ES-I3 (cell line): Measurements from ENCODE around the gene XAB2.
"Not testable (repeated sequence)": the region's sequence is repeated elsewhere in the genome, so short reads cannot be mapped to it uniquely, and the experiment has no call there.

Experiments used
- H3K36me3 ChIP-seq: 2 replicates; pipeline ENCODE4 v1.6.1; 2013; ENCODE audit warnings: mild to moderate bottlenecking, low read length, control low read depth, moderate library complexity; ENCODE audit not compliant: insufficient read depth
- H3K4me1 ChIP-seq: 2 replicates; pipeline ENCODE4 v1.6.1; 2013; ENCODE audit warnings: mild to moderate bottlenecking, control low read depth, low read length; ENCODE audit not compliant: insufficient read depth
- H3K9ac ChIP-seq: 2 replicates; pipeline ENCODE4 v1.6.1; 2013; ENCODE audit warnings: low read depth, mild to moderate bottlenecking, low read length, moderate library complexity
- H3K9me3 ChIP-seq: 2 replicates; pipeline ENCODE4 v1.6.1; 2013; ENCODE audit warnings: mild to moderate bottlenecking, low read length, moderate library complexity; ENCODE audit not compliant: control insufficient read depth, insufficient read depth

Gene XAB2

DNA sequence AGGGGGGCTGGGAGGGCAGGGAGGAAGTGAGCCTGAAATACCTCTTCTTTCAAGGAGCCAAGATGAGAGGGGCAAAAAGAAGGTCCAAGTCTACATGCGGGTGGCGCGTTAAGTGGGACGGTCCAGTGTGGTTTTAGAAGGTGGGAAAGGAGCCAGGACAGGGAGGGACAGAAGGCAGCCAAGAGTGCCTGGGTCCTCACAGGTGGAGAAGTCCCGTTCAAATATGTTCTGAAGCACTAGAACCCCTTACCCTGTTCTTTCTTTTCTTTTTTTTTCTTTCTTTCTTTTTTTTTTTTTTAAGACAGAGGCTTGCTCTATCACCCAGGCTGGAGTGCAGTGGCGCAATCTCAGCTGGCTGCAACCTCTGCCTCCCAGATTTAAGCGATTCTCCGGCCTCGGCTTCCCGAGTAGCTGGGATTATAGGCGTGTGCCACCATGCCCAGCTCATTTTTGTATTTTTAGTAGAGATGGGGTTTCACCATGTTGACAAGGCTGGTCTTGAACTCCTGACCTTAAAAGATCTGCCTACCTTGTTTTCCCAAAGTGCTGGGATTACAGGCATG lies 26.3 kb downstream of the XAB2 start:
- H3K9ac ChIP-seq, result no peak overlapping the region
- H3K36me3 ChIP-seq, result no peaks in the 10 kb centered on the region
- no peaks in the 10 kb centered on the region for H3K9me3 ChIP-seq
- H3K4me1 ChIP-seq, result peaks cover 4% of the 10 kb centered on the region; the same call in 1 of the 2 replicates

- H3K36me3 ChIP-seq, result no peaks in the 10 kb centered on the region
- H3K9ac ChIP-seq, result no peak overlapping the region
- H3K4me1 ChIP-seq, result peaks cover 8% of the 10 kb centered on the region; the same call in 1 of the 2 replicates
These were observed 27.0 kb downstream of the XAB2 start for GRCh38 chr19:7602240-7602934.

DNA sequence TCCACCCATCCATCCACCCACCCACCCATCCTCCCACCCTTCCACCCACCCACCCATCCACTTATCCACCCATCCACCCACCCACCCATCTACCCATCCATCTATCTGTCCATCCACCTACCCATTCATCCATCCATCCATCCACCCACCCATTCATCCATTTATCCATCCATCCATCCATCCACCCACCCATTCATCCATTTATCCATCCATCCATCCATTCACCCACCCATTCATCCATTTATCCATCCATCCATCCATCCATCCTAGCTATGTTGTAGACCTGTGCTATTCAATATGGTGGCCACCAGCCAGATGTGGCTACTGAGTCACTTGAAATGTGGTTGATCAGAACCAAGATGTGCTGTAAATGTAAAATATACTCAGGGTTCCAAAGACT lies 28.6 kb downstream of the XAB2 start:
- Histone ChIP-seq H3K9me3 (no peaks in the 10 kb centered on the region), H3K4me1 (peaks cover 12% of the 10 kb centered on the region; the same call in 1 of the 2 replicates), H3K36me3 (no peaks in the 10 kb centered on the region), H3K9ac (no peak overlapping the region)

More at GRCh38 chr19:7602240-7602934, 27.0 kb downstream of the XAB2 start:
- no peaks in the 10 kb centered on the region for H3K9me3 ChIP-seq

- no peak overlapping the region for H3K9ac ChIP-seq
These were observed 31.2 kb downstream of the XAB2 start for GRCh38 chr19:7598180-7598579.

DNA sequence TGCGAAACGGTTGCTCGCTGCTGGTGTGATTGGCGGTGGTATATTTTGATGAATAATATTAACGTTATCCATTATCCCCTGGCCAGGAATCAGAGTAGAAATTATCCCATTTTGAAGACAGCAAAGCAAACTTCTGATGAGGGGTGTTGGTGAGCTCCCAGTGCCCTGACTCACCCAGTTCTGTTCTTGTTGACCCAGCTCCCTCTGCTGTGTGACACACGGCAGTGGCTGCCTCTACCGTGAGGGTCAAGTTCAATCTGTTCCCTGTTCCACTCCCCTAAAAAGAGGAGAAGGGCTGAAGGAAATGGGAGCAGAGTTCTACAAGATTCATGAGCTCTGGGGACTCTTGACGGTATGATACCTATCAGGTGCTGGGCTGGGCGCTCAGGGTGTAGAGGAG lies 31.7 kb downstream of the XAB2 start:
- Histone ChIP-seq H3K9me3 (no peaks in the 10 kb centered on the region), H3K9ac (no peak overlapping the region), H3K4me1 (peaks cover 12% of the 10 kb centered on the region; the same call in 1 of the 2 replicates), H3K36me3 (no peaks in the 10 kb centered on the region)

More at GRCh38 chr19:7598180-7598579, 31.2 kb downstream of the XAB2 start:
- H3K4me1 ChIP-seq, result peaks cover 12% of the 10 kb centered on the region; the same call in 1 of the 2 replicates
- no peaks in the 10 kb centered on the region for H3K36me3 ChIP-seq
- H3K9me3 ChIP-seq, result no peaks in the 10 kb centered on the region

GRCh38 chr19:7596211-7596937 lies 33.0 kb downstream of the XAB2 start:
- Histone ChIP-seq H3K9me3 (no peaks in the 10 kb centered on the region), H3K9ac (peak overlapping the region; percentile 60), H3K4me1 (peaks cover 9% of the 10 kb centered on the region; the same call in 1 of the 2 replicates), H3K36me3 (no peaks in the 10 kb centered on the region)

DNA sequence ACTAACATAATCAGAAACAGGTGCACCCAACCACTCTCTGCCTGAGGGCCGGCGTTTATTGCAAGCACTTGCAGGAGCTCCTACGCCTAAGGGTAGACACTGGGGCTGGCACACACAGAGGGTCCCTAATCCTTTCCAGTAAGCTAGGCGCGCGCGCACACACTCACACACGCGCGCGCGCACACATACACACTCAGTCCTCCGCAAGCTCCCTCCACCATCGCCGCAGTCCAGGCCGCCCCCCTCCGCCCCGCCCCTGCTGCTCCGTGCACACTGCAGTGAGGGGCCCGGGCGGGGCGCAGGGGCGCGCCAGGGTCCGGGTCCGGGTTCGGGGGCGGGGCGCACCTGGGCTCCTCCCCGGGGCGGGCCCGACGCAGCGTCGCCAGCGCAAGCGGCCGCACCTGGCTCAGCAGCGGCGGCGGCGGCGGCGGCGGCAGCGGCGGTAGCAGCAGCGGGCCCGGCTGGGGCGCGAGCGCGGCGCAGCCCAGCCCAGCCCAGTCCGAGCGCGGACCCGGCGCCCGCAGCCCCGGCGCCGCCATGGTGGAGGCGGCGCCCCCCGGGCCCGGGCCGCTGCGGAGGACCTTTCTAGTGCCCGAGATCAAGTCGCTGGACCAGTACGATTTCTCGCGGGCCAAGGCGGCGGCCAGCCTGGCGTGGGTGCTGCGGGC lies 33.7 kb downstream of the XAB2 start, which contains the start of gene CAMSAP3:
Gene CAMSAP3 (plus strand): TSS at position 398 of the 668 bp plus-strand sequence. CDS start 140 bp downstream, at position 538.
- Histone ChIP-seq H3K9me3 (no peaks in the 10 kb centered on the region), H3K36me3 (no peaks in the 10 kb centered on the region), H3K4me1 (peaks cover 9% of the 10 kb centered on the region; the same call in 1 of the 2 replicates), H3K9ac (peak within 1 kb of the TSS; percentile 60)

- Histone ChIP-seq H3K4me1 (no peaks in the 10 kb centered on the region), H3K36me3 (no peaks in the 10 kb centered on the region), H3K9me3 (no peaks in the 10 kb centered on the region), H3K9ac (no peak overlapping the region)
These were observed 39.1 kb downstream of the XAB2 start for GRCh38 chr19:7590256-7590655.

- Histone ChIP-seq H3K9me3 (no peaks in the 10 kb centered on the region), H3K4me1 (no peaks in the 10 kb centered on the region), H3K9ac (no peak overlapping the region), H3K36me3 (no peaks in the 10 kb centered on the region)
These were observed 39.5 kb downstream of the XAB2 start for GRCh38 chr19:7589822-7590221.

DNA sequence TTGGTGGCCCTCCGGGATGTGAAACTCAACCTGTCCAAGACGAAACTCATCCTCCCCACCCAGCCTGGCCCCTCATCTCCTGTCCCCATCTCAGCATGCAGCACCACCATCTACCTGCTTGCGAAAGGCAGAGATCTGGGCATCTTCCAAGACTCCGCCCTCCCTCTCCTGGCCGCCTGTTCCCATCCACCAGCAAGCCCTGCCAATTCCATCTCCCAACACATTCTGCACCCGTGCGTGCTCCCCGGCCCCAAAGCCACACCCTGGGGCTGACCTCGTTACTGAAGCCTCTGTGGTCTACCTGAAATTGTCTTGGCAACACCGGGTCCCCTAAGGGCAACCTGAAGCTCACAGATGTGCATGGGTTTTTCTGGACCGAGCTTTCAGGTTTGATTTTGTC lies 46.9 kb downstream of the XAB2 start:
- Histone ChIP-seq H3K4me1 (no peaks in the 10 kb centered on the region), H3K36me3 (no peaks in the 10 kb centered on the region), H3K9me3 (no peaks in the 10 kb centered on the region), H3K9ac (no peak overlapping the region)

DNA sequence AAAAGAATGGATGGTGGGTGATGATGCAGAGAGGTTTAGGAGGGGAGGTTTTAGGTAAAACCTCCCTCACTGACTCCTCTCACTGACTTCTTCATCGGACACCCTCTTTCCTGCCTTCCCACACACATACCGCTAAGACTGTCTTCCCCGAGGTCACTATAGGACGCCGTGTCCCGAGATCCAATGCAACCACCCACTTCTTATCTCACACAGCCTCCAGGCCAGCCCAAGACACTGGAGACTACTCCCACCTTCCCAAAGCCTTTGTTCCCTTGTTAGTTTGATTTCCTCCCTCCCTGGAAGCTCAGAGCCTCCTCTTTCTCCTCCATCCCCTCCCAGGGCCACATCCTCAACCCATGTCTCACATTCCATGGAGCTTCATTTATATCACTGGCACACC lies 50.2 kb downstream of the XAB2 start:
- no peaks in the 10 kb centered on the region for H3K9me3 ChIP-seq
- no peaks in the 10 kb centered on the region for H3K36me3 ChIP-seq
- H3K4me1 ChIP-seq, result no peaks in the 10 kb centered on the region
- no peak overlapping the region for H3K9ac ChIP-seq

DNA sequence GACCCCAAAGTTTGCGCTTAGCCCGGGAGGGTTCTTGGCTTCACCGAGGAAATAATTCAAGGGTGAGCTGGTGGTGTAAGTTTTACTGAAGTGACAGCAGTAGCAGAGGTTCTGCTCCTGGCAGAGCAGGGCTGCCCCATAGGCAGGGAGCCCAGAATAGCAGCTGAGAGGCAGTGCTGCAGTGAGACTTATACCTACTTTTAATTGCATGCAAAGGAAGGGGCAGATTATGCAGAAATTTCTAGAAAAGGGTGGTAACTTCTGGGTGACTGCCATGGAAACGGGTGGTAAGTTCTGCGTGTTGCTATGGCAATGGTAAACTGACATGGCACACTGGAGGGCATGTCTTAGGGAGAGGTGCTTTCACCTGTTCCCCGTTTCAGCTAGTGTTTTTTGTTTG lies 51.2 kb downstream of the XAB2 start:
- Histone ChIP-seq H3K9me3 (no peaks in the 10 kb centered on the region), H3K9ac (no peak overlapping the region), H3K36me3 (no peaks in the 10 kb centered on the region), H3K4me1 (no peaks in the 10 kb centered on the region)

GRCh38 chr19:7577422-7577821 lies 51.9 kb downstream of the XAB2 start:
- H3K4me1 ChIP-seq, H3K9me3 ChIP-seq: not testable (repeated sequence)

DNA sequence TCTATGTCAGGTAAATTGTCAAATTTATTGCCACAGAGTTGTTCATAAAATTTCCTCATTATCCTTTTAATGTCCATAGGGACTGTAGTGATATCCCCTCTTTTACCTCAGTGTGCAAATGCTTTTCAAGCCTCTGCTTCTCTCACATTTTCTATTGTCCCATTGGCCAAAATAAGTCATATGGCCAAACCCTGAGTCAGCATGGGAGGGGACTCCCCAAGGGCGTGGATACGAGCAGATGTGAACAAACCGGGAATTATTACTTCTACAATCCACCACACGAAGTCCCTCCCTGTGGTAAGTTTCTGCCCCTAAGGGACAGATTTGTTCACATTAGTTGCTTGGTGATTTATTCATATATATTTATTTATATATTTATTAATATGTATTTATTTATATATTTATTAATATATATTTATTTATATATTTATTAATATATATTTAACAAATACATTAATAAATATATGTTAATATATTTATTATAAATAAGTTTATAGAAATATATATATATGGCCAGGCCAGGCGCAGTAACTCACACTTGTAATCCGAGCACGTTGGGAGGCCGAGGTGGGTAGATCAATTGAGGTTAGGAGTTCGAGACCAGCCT lies 53.8 kb downstream of the XAB2 start:
- H3K9ac ChIP-seq, result no peak overlapping the region
- no peaks in the 10 kb centered on the region for H3K36me3 ChIP-seq
- H3K9me3 ChIP-seq, result no peaks in the 10 kb centered on the region
- no peaks in the 10 kb centered on the region for H3K4me1 ChIP-seq

More at GRCh38 chr19:7577422-7577821, 51.9 kb downstream of the XAB2 start:
- H3K36me3 ChIP-seq, H3K9ac ChIP-seq: not testable (repeated sequence)
